HepG2 (cell line): Measurements from ENCODE around the gene EFNA2. TPM values are rescaled to one million over a fixed set of nuclear protein-coding genes. Genes with fewer than 3 reads are reported as not detected.

Source experiments
- ARID2 ChIP-seq: sonication (generic); formaldehyde crosslinking; IDR thresholded peaks from 2 replicates; pipeline ENCODE4 v1.8.1; 2022; ENCODE audit warnings: mild to moderate bottlenecking, missing genetic modification reagents, borderline replicate concordance
- ARID4A ChIP-seq: sonication (generic); formaldehyde crosslinking; IDR thresholded peaks from 2 replicates; pipeline ENCODE4 v1.5.0; 2020; ENCODE audit warnings: mild to moderate bottlenecking, missing genetic modification reagents, borderline replicate concordance
- BRD4 ChIP-seq: sonication (generic); formaldehyde crosslinking; IDR thresholded peaks from 2 replicates; pipeline ENCODE4 v1.4.0; 2020; ENCODE audit warnings: missing genetic modification reagents
- E2F1 ChIP-seq: sonication (generic); formaldehyde crosslinking; IDR thresholded peaks from 2 replicates; pipeline ENCODE4 v1.5.0; 2020; ENCODE audit warnings: missing genetic modification reagents
- HBP1 ChIP-seq: IDR thresholded peaks from 2 replicates; pipeline ENCODE4 v1.6.1; 2016; ENCODE audit warnings: low read depth, control low read depth
- HMG20A ChIP-seq: IDR thresholded peaks from 2 replicates; pipeline ENCODE4 v1.6.1; 2016; ENCODE audit warnings: borderline replicate concordance
- JDP2 ChIP-seq: sonication (generic); formaldehyde crosslinking; IDR thresholded peaks from 2 replicates; pipeline ENCODE4 v1.8.1; 2022; ENCODE audit warnings: missing genetic modification reagents, borderline replicate concordance
- MAFK ChIP-seq, 2 experiments: IDR thresholded peaks in 1 of 2; conservative IDR thresholded peaks in 1 of 2; 2 replicates each; pipeline ENCODE4 v1.6.1; 2011; ENCODE audit warnings: improper control_type of control experiment in 2 of 2, low read length in 2 of 2
- MBD4 ChIP-seq: IDR thresholded peaks from 2 replicates; pipeline ENCODE4 v1.6.1; 2012; ENCODE audit warnings: low read length, inconsistent platforms, borderline replicate concordance
- MTF2 ChIP-seq: sonication (generic); formaldehyde crosslinking; IDR thresholded peaks from 2 replicates; pipeline ENCODE4 v1.5.0; 2020; ENCODE audit warnings: missing genetic modification reagents, borderline replicate concordance
- NAIF1 ChIP-seq: sonication (generic); formaldehyde crosslinking; IDR thresholded peaks from 2 replicates; pipeline ENCODE4 v1.5.0; 2020; ENCODE audit warnings: mild to moderate bottlenecking, missing genetic modification reagents, borderline replicate concordance
- RAD51 ChIP-seq: fragments of 450-650 bp; IDR thresholded peaks from 2 replicates; pipeline ENCODE4 v1.6.1; 2016; ENCODE audit warnings: borderline replicate concordance
- SPEN ChIP-seq: sonication (generic); formaldehyde crosslinking; IDR thresholded peaks from 2 replicates; pipeline ENCODE4 v1.5.1; 2020; ENCODE audit warnings: low read depth, mild to moderate bottlenecking, missing genetic modification reagents
- SRY ChIP-seq: sonication (generic); formaldehyde crosslinking; IDR thresholded peaks from 2 replicates; pipeline ENCODE4 v1.8.0; 2022; ENCODE audit warnings: mild to moderate bottlenecking, missing genetic modification reagents
- TBX2 ChIP-seq: sonication (generic); formaldehyde crosslinking; IDR thresholded peaks from 2 replicates; pipeline ENCODE4 v1.5.0; 2020; ENCODE audit warnings: missing genetic modification reagents, mild to moderate bottlenecking, borderline replicate concordance
- ZNF10 ChIP-seq: sonication (generic); formaldehyde crosslinking; IDR thresholded peaks from 2 replicates; pipeline ENCODE4 v1.4.0; 2020; ENCODE audit warnings: mild to moderate bottlenecking, low read depth, missing genetic modification reagents, borderline replicate concordance
- ZNF296 ChIP-seq: sonication (generic); formaldehyde crosslinking; conservative IDR thresholded peaks from 2 replicates; pipeline ENCODE4 v1.5.0; 2020; ENCODE audit warnings: mild to moderate bottlenecking, missing genetic modification reagents
- ZNF598 ChIP-seq: sonication (generic); formaldehyde crosslinking; IDR thresholded peaks from 2 replicates; pipeline ENCODE4 v1.5.1; 2020; ENCODE audit warnings: mild to moderate bottlenecking, missing genetic modification reagents, borderline replicate concordance
- ZNF674 ChIP-seq: sonication (generic); formaldehyde crosslinking; IDR thresholded peaks from 2 replicates; pipeline ENCODE4 v1.5.0; 2020; ENCODE audit warnings: low read depth, mild to moderate bottlenecking, missing genetic modification reagents
- ZNF704 ChIP-seq: sonication (generic); formaldehyde crosslinking; IDR thresholded peaks from 2 replicates; pipeline ENCODE4 v1.8.1; 2023; ENCODE audit warnings: mild to moderate bottlenecking, inconsistent platforms, moderate library complexity, missing genetic modification reagents, borderline replicate concordance
- ZNF891 ChIP-seq: sonication (generic); formaldehyde crosslinking; IDR thresholded peaks from 2 replicates; pipeline ENCODE4 v1.5.0; 2020; ENCODE audit warnings: mild to moderate bottlenecking, missing genetic modification reagents
- ZSCAN22 ChIP-seq: sonication (generic); formaldehyde crosslinking; IDR thresholded peaks from 2 replicates; pipeline ENCODE4 v1.4.0; 2020; ENCODE audit warnings: mild to moderate bottlenecking, missing genetic modification reagents
- polyA plus RNA-seq, 8 experiments: library from polyadenylated mRNA; depleted of rRNA in 3 of 8; stranded (reverse) in 7 of 8; unstranded in 1 of 8; fragments of >200 nt; fragmentation: Illumina TruSeq in 4 of 8; extraction: Trizol in 4 of 8; gene quantifications; 2 replicates each; pipeline versions ENCODE4 v1.2.1 to v1.2.3, GENCODE V29; 2011 to 2016; ENCODE audit warnings: low read depth in 4 of 8, missing spikeins in 1 of 8, mixed read lengths in 1 of 8; ENCODE audit not compliant: insufficient read depth in 1 of 8
- total RNA-seq, 5 experiments: library from RNA; depleted of rRNA; stranded (reverse); fragments of >200 nt; fragmentation: Illumina TruSeq; extraction: Trizol; gene quantifications; 2 replicates each; pipeline ENCODE4 v1.2.3, GENCODE V29; 2016; ENCODE audit warnings: low read depth in 1 of 5

Gene EFNA2
- total and polyA plus RNA-seq, 2 of the 13 experiments (the other 11 are each of a cell fraction or from before 2014, with no cell fraction given) = 6.0 to 9.9 TPM

- TF ChIP-seq ARID2 (CRISPR knock-in tag) = no peak
- no peak for TF ChIP-seq ZSCAN22 (CRISPR knock-in tag)
- TF ChIP-seq HBP1 (CRISPR knock-in tag) = no peak
- TF ChIP-seq E2F1 (CRISPR knock-in tag) = peak; percentile 49; the same call in 1 of the 2 replicates
- TF ChIP-seq BRD4 (CRISPR knock-in tag) = peak; percentile 45; the same call in 1 of the 2 replicates
- no peak; the same call in 1 of the 2 replicates for TF ChIP-seq JDP2
- TF ChIP-seq SRY (CRISPR knock-in tag) = no peak; the same call in 1 of the 2 replicates
- TF ChIP-seq ZNF891 (CRISPR knock-in tag) = no peak
- 0 out of 2 replicates have a peak, but pooled peaks have one; percentile 13 for TF ChIP-seq TBX2
- TF ChIP-seq SPEN = peak; percentile 40; the same call in 1 of the 2 replicates
- TF ChIP-seq MAFK (conservative IDR thresholded peaks at IDR 0.05 in 1 of 2, IDR thresholded peaks at IDR 0.05 in 1 of 2; ENCODE audit: low read length in 2 of 2) = peak in 1 of 2 experiments; percentile 46; a peak in 2 of 4 replicates
- no peak for TF ChIP-seq ZNF674 (CRISPR knock-in tag)
- TF ChIP-seq MBD4 = no peak
- no peak for TF ChIP-seq ZNF10 (CRISPR knock-in tag)
- TF ChIP-seq HMG20A = no peak
- TF ChIP-seq RAD51 = no peak
- TF ChIP-seq ZNF296 (CRISPR knock-in tag) = no peak; the same call in 1 of the 2 replicates
- TF ChIP-seq ZNF598 = no peak
- no peak for TF ChIP-seq MTF2 (CRISPR knock-in tag)
- TF ChIP-seq ZNF704 = 0 out of 2 replicates have a peak, but pooled peaks have one; percentile 38
- TF ChIP-seq NAIF1 (CRISPR knock-in tag) = no peak
- no peak; the same call in 1 of the 2 replicates for TF ChIP-seq ARID4A (CRISPR knock-in tag)
Measured at GRCh38 chr19:1248139-1248785, 37.4 kb upstream of the EFNA2 start, which contains the start of gene MIDN (continued).
